ENCODE data around the gene JOSD2. TPM values are rescaled to one million over a fixed set of nuclear protein-coding genes. Genes with fewer than 3 reads are reported as not detected.

The JOSD2 gene
- total RNA-seq, 4 donors from 2014 or later, result 31.3 to 59.4 (median 42.9) TPM

GRCh38 chr19:50547385-50548190, 36.6 kb upstream of the JOSD2 start:
- Histone ChIP-seq H3K4me1 (peaks cover 0 to 16% (median 15%) of the 10 kb centered on the region in 4 donors), H3K36me3 (no peaks in the 10 kb centered on the region), H3K9me3 (no peaks in the 10 kb centered on the region), H3K27me3 (peaks cover 0 to 49% (median 0%) of the 10 kb centered on the region in 4 donors), H3K27ac (replicated peaks in 1 of 4) (no peak overlapping the region), H3K4me3 (no peak overlapping the region)
- intact Hi-C loops (cut with DNase I), result no loop called here
- 77% methylated on average over 4 of the region's 18 CpGs for WGBS
- DNase-seq (ENCODE audit: extremely low spot score), result no peak
- TF ChIP-seq POLR2AphosphoS5 (IDR thresholded peaks at IDR 0.05) (no peak), POLR2A (IDR thresholded peaks at IDR 0.05; ENCODE audit: low read depth) (no peak), CTCF (IDR thresholded peaks at IDR 0.05) (no peak), EP300 (IDR thresholded peaks at IDR 0.05) (no peak)

DNA sequence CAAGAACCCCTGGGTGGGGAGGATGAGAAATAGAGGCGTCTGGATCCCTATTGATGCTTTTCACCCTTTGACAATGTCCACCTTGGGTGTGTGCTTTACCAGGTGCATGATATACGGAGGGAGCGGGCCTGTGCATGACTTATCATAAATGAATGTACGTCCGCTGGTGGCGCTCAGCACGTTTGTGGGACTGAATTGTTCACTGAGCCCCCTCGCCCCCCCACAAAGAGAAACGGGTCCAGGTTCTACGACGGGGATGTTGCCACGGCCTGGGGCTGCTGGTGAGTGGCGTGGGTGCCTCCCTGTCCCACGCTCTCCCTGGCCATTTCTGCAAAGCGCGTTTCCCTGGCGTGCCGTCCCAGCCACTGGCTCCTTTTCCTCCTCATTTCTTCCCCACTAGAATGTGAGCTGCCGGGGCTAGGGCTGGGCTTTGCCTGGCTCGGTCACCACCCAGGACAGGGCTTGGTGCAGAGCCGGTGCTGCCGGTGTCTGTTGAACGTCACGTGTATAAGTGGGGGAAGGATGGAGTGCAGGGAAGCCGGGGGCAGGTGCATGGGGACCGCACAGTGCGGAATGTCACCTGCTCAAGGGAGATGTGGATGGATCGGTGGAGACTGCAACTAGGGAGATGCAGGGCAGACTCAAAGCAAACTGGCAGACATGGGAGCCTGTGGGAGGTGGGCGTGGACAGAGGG, 35.7 kb upstream of the JOSD2 start:
- Histone ChIP-seq H3K4me1 (peaks cover 0 to 11% (median 10%) of the 10 kb centered on the region in 4 donors), H3K27me3 (peaks cover 0 to 42% (median 0%) of the 10 kb centered on the region in 4 donors), H3K4me3 (no peak overlapping the region), H3K27ac (replicated peaks in 1 of 4) (no peak overlapping the region), H3K9me3 (no peaks in the 10 kb centered on the region), H3K36me3 (no peaks in the 10 kb centered on the region)
- TF ChIP-seq POLR2A (IDR thresholded peaks at IDR 0.05; ENCODE audit: low read depth), result no peak
- no peak for TF ChIP-seq POLR2AphosphoS5 (IDR thresholded peaks at IDR 0.05)
- no peak for TF ChIP-seq EP300 (IDR thresholded peaks at IDR 0.05)
- no peak for TF ChIP-seq CTCF (IDR thresholded peaks at IDR 0.05)
- intact Hi-C loops (cut with DNase I), result no loop called here
- WGBS, result 86% methylated on average over 29 of the region's 29 CpGs
- DNase-seq (ENCODE audit: extremely low spot score), result no peak

DNA sequence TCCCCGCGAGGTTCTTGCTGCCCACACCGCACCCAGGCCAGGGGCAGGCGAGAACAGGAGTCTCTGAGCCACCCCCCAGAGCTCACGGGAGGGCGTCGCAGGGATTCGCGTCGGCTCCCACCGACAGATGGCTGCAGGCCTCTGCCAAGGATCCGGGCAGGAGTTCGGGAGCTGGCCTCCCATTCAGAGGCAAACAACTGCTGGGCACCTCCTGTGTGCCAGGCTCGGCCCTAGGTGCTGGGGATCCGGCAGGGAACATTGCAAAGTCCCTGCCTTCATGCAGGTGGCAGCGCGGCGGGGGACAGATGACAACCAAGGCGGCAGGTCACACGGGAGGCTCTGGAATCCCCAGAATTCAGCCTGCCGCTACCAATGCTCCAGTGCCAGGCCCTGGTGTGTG, 32.0 kb upstream of the JOSD2 start:
- Histone ChIP-seq H3K9me3 (no peaks in the 10 kb centered on the region), H3K36me3 (no peaks in the 10 kb centered on the region), H3K4me1 (peaks cover 0 to 9% (median 2%) of the 10 kb centered on the region in 4 donors), H3K4me3 (no peak overlapping the region), H3K27ac (replicated peaks in 1 of 4) (no peak overlapping the region), H3K27me3 (peaks cover 0 to 25% (median 0%) of the 10 kb centered on the region in 4 donors)
- 83% methylated on average over 3 of the region's 21 CpGs for WGBS
- no peak for DNase-seq (ENCODE audit: extremely low spot score)
- intact Hi-C loops (cut with DNase I), result no loop called here
- no peak for TF ChIP-seq POLR2A (IDR thresholded peaks at IDR 0.05; ENCODE audit: low read depth)
- no peak for TF ChIP-seq EP300 (IDR thresholded peaks at IDR 0.05)
- no peak for TF ChIP-seq POLR2AphosphoS5 (IDR thresholded peaks at IDR 0.05)
- no peak for TF ChIP-seq CTCF (IDR thresholded peaks at IDR 0.05)

DNA sequence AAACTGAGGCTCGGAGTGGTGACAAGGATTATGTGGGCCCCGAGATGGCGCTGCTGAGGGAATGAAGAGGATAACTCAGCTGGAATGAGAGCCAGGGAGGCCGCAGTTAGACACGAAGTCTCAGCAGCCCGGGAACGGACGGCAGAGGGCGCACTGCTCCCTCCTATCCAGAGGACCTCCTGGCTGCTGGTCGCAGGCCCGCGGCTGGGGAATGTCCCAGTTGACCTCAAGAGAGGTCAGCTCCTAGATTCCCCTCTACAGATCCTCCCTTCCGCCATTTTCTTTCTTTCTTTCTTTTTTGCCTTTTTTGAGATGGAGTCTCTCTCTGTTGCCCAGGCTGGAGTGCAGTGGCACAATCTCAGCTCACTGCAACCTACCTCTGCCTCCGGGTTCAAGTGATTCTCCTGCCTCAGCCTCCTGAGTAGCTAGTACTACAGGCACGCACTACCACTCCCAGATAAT, 26.8 kb upstream of the JOSD2 start:
- Histone ChIP-seq H3K27me3 (peaks cover 0 to 28% (median 0%) of the 10 kb centered on the region in 4 donors), H3K4me1 (no peaks in the 10 kb centered on the region), H3K4me3 (no peak overlapping the region), H3K9me3 (peaks cover 0 to 13% (median 8%) of the 10 kb centered on the region in 4 donors), H3K36me3 (no peaks in the 10 kb centered on the region), H3K27ac (replicated peaks in 1 of 4) (no peak overlapping the region)
- no peak for DNase-seq (ENCODE audit: extremely low spot score)
- TF ChIP-seq POLR2AphosphoS5 (IDR thresholded peaks at IDR 0.05) (no peak), POLR2A (IDR thresholded peaks at IDR 0.05; ENCODE audit: low read depth) (no peak), EP300 (IDR thresholded peaks at IDR 0.05) (no peak), CTCF (IDR thresholded peaks at IDR 0.05) (peak; percentile 47 to 61 (median 55))
- WGBS, result 23% methylated on average over 15 of the region's 15 CpGs
- intact Hi-C loops (cut with DNase I), result loop anchor here (2.0 kb wide), 1 partner anchor 245 kb away; no protein-coding TSS in a partner anchor

Measured in esophagus muscularis mucosa (tissue), 4 donors.